ENCODE results near the gene OR5L2. TPM values are rescaled to one million over a fixed set of nuclear protein-coding genes. Genes with fewer than 3 reads are reported as not detected.

OR5L2 gene
- total RNA-seq, 1 experiment from 2014 or later: not detected

- Mint-ChIP-seq H3K4me3 (no peak within 1 kb of the TSS), H3K9me3 (peaks cover 74 to 81% of the 10 kb centered on the region in 2 experiments), H3K27me3 (ENCODE audit: low read depth) (peaks cover 1% of the 10 kb centered on the region; the same call in 1 of the 2 replicates), H3K27ac (no peak within 1 kb of the TSS), H3K4me1 (no peaks in the 10 kb centered on the region), H3K36me3 (ENCODE audit: insufficient read depth in 1 of 3, low read depth in 3 of 3) (peaks cover 0 to 21% (median 4%) of the 10 kb centered on the region in 3 experiments; a peak in 4 of 7 replicates)
- H2BK12ac ChIP-seq (ENCODE audit: insufficient read length, low read depth, low read length): no peak within 1 kb of the TSS
- no peaks in the 10 kb centered on the region for H3K27me3 ChIP-seq (ENCODE audit: insufficient read depth, low read length)
- H4K8ac ChIP-seq (replicated peaks; ENCODE audit: insufficient read length, low read depth, low read length): no peak within 1 kb of the TSS
- H3K9ac ChIP-seq (ENCODE audit: extremely low read depth, insufficient read length, low read length): no peak within 1 kb of the TSS
- H2BK15ac ChIP-seq (ENCODE audit: low read depth, low read length): no peak within 1 kb of the TSS
- no peaks in the 10 kb centered on the region for H3K4me1 ChIP-seq (ENCODE audit: insufficient read depth, low read length)
- H3T11ph ChIP-seq (ENCODE audit: low read length): no peak within 1 kb of the TSS
- no peak within 1 kb of the TSS for H3K18ac ChIP-seq (ENCODE audit: insufficient read length, low read depth, low read length)
- no peak within 1 kb of the TSS for H3K4ac ChIP-seq (ENCODE audit: low read depth, low read length)
- H4K91ac ChIP-seq (ENCODE audit: insufficient read length, low read depth, low read length): no peak within 1 kb of the TSS
- H2BK20ac ChIP-seq (ENCODE audit: low read depth, low read length, poor library complexity, severe bottlenecking): no peak within 1 kb of the TSS
- H2BK5ac ChIP-seq (ENCODE audit: insufficient read length, low read length): no peak within 1 kb of the TSS
- H2AK5ac ChIP-seq (ENCODE audit: insufficient read length, low read length): no peak within 1 kb of the TSS
- H3K14ac ChIP-seq (ENCODE audit: insufficient read depth, low read length): no peak within 1 kb of the TSS
- H3K9me3 ChIP-seq (ENCODE audit: control insufficient read depth, low read depth, low read length): peaks cover 73% of the 10 kb centered on the region
- no peak within 1 kb of the TSS for H3K56ac ChIP-seq (ENCODE audit: insufficient read length, low read depth, low read length)
- H4K20me1 ChIP-seq (ENCODE audit: control insufficient read depth, insufficient read depth, insufficient read length): no peaks in the 10 kb centered on the region
- no peak within 1 kb of the TSS for H2AFZ ChIP-seq (ENCODE audit: low read length)
- no peak within 1 kb of the TSS for H3K27ac ChIP-seq (ENCODE audit: insufficient read length, low read depth, low read length)
- H3K23me2 ChIP-seq (ENCODE audit: insufficient read length, low read depth, low read length, poor library complexity, severe bottlenecking): no peaks in the 10 kb centered on the region
- DNase-seq: no peak
- no peaks in the 10 kb centered on the region for H3K79me1 ChIP-seq (ENCODE audit: insufficient read depth, low read depth, low read length, poor library complexity, severe bottlenecking)
- no peak within 1 kb of the TSS for H4K5ac ChIP-seq (ENCODE audit: insufficient read length, low read depth, low read length)
- no peaks in the 10 kb centered on the region for H3K79me2 ChIP-seq (ENCODE audit: insufficient read depth, low read length)
- no peak for TF ChIP-seq CTCF (conservative IDR thresholded peaks at IDR 0.05)
- no peak within 1 kb of the TSS for H2BK120ac ChIP-seq (ENCODE audit: low read depth, low read length, poor library complexity, severe bottlenecking)
- no peak within 1 kb of the TSS for H3K4me2 ChIP-seq (ENCODE audit: insufficient read depth, insufficient read length, low read length)
- no peak within 1 kb of the TSS for H3K23ac ChIP-seq (ENCODE audit: insufficient read length, low read depth, low read length)
Observed at GRCh38 chr11:55795256-55795655, 31.8 kb upstream of the OR5L2 start, which contains the start of gene OR5D14. Gene OR5D14, plus strand, starts transcription at chr11:55795556. Its CDS starts 0 bp downstream, at chr11:55795556.

Measured in H9 (cell line).